K562 (cell line): ENCODE data around the gene ERBB4. TPM values are rescaled to one million over a fixed set of nuclear protein-coding genes. Genes with fewer than 3 reads are reported as not detected.
"Not testable (repeated sequence)": the region's sequence is repeated elsewhere in the genome, so short reads cannot be mapped to it uniquely, and the experiment has no call there.

ENCODE experiments used
- ATAC-seq: fragments of 200-7000 bp; cut with Tn5 transposase; 3 replicates; pipeline ENCODE4 v1.9.1; 2020; ENCODE audit warnings: moderate library complexity
- BruUV-seq: library from RNA; stranded (reverse); fragments of 400-500 nt; replicated peaks from 2 replicates; lab custom pipeline; 2021; lab: Mats Ljungman, UMichigan
- CTCF ChIA-PET: fragments of 300-600 bp; formaldehyde crosslinking; extraction: SDS; loops from one replicate; lab custom pipeline; 2021; ENCODE audit warnings: low intra/inter-chr PET ratio; lab: Yijun Ruan, JAX
- POLR2A ChIA-PET: fragments of 300-600, 350-650 bp; sonication (Branson Sonifier 250); formaldehyde crosslinking; extraction: SDS; loops from one replicate; lab custom pipeline; 2021; ENCODE audit warnings: antibody characterized with exemption, inconsistent platforms; lab: Yijun Ruan, JAX
- DNase-seq, 4 experiments: peaks; one replicate each; pipeline versions ENCODE4 v3.0.0 to v3.0.0-alpha.2; 2011 to 2018; ENCODE audit warnings: low spot score in 3 of 4, mixed read lengths in 3 of 4; ENCODE audit errors: extremely low read depth in 1 of 4
- FAIRE-seq: peaks from 2 replicates; lab custom pipeline; 2011; peaks lifted over from hg19 to GRCh38; lab: Jason Lieb, UNC
- H2AFZ ChIP-seq: 2 replicates; pipeline ENCODE4 v1.6.0; 2011; ENCODE audit warnings: low read depth, low read length, control low read depth, inconsistent platforms
- H3K27ac ChIP-seq: fragments of 200-600 bp; 3 replicates; pipeline ENCODE4 v1.8.0; 2011; ENCODE audit warnings: low read depth, mild to moderate bottlenecking, control low read depth, inconsistent platforms, low read length, moderate library complexity, mixed read lengths; ENCODE audit errors: extremely low read depth
- H3K27me3 ChIP-seq, 2 experiments: fragments of 300-600 bp in 1 of 2; 2 replicates in 1 of 2; 3 replicates in 1 of 2; pipeline versions ENCODE4 v1.6.0 to v1.8.0; 2011; ENCODE audit warnings: inconsistent platforms in 2 of 2, low read length in 2 of 2, mild to moderate bottlenecking in 1 of 2, mixed read lengths in 1 of 2, moderate library complexity in 1 of 2; ENCODE audit not compliant: control insufficient read depth in 2 of 2, insufficient read depth in 2 of 2
- H3K36me3 ChIP-seq: fragments of 300-600 bp; 3 replicates; pipeline ENCODE4 v1.8.0; 2011; ENCODE audit warnings: mild to moderate bottlenecking, low read length, inconsistent platforms; ENCODE audit not compliant: control insufficient read depth, insufficient read depth
- H3K4me1 ChIP-seq, 2 experiments: fragments of 200-600 bp in 1 of 2; replicated peaks in 1 of 2; 2 replicates in 1 of 2; 3 replicates in 1 of 2; pipeline versions ENCODE4 v1.5.1 to v1.8.0; 2011; ENCODE audit warnings: inconsistent platforms in 2 of 2, low read length in 2 of 2, mild to moderate bottlenecking in 1 of 2, mixed read lengths in 1 of 2, moderate library complexity in 1 of 2; ENCODE audit not compliant: control insufficient read depth in 2 of 2, insufficient read depth in 2 of 2
- H3K4me2 ChIP-seq: 2 replicates; pipeline ENCODE4 v1.6.1; 2011; ENCODE audit warnings: low read length, control low read depth, inconsistent platforms, mixed read lengths; ENCODE audit not compliant: insufficient read depth
- H3K4me3 ChIP-seq: fragments of 200-600 bp; sonication (generic), shearing (Covaris generic); 2 replicates; pipeline ENCODE4 v1.5.1; 2016; ENCODE audit warnings: control low read depth, inconsistent platforms
- H3K79me2 ChIP-seq: fragments of 200-600 bp; 3 replicates; pipeline ENCODE4 v1.8.0; 2011; ENCODE audit warnings: low read length, inconsistent platforms; ENCODE audit not compliant: control insufficient read depth, insufficient read depth
- H3K9ac ChIP-seq, 2 experiments: 2 replicates each; pipeline versions ENCODE4 v1.6.0 to v1.6.1; 2011; ENCODE audit warnings: low read depth in 2 of 2, low read length in 2 of 2, control low read depth in 1 of 2, inconsistent platforms in 1 of 2, mild to moderate bottlenecking in 1 of 2, mixed read lengths in 1 of 2; ENCODE audit not compliant: insufficient read depth in 1 of 2
- H3K9me1 ChIP-seq: one replicate; pipeline ENCODE4 v1.6.0; 2011; ENCODE audit warnings: inconsistent platforms, mild to moderate bottlenecking, low read length, moderate library complexity; ENCODE audit not compliant: control insufficient read depth, insufficient read depth
- H3K9me3 ChIP-seq: replicated peaks from 2 replicates; pipeline ENCODE4 v1.5.1; 2011; ENCODE audit warnings: low read depth, low read length, inconsistent platforms; ENCODE audit not compliant: control insufficient read depth, insufficient read depth
- H4K20me1 ChIP-seq: replicated peaks from 2 replicates; pipeline ENCODE4 v1.6.1; 2011; ENCODE audit warnings: low read length, inconsistent platforms, mixed read lengths; ENCODE audit not compliant: control insufficient read depth, insufficient read depth
- KDM5B ChIP-seq: fragments of 200-600 bp; sonication (generic); IDR thresholded peaks from 2 replicates; pipeline ENCODE4 v1.6.1; 2012; ENCODE audit warnings: low read depth, mild to moderate bottlenecking, moderate library complexity, low read length, control low read depth, inconsistent platforms; ENCODE audit not compliant: insufficient replicate concordance
- MAFF ChIP-seq: IDR thresholded peaks from 2 replicates; pipeline ENCODE4 v1.6.1; 2012; ENCODE audit warnings: low read length, improper control_type of control experiment
- MAFK ChIP-seq: IDR thresholded peaks from 2 replicates; pipeline ENCODE4 v1.6.1; 2011; ENCODE audit warnings: low read length, improper control_type of control experiment
- ZNF316 ChIP-seq: fragments of 450-650 bp; IDR thresholded peaks from 2 replicates; pipeline ENCODE4 v1.6.1; 2016
- WGBS: fragments of 100-300 bp; shearing (Covaris generic); methylation state at CpG from one replicate; pipeline ENCODE4 v1.1.6; 2016; ENCODE audit warnings: low coverage, mixed read lengths; ENCODE audit not compliant: insufficient coverage; ENCODE audit errors: missing lambda C conversion rate; 5-methylcytosine and 5-hydroxymethylcytosine counted together
- in situ Hi-C: fragments of 300-500 bp; cut with MboI; formaldehyde crosslinking; loops from 4 replicates; pipeline ENCODE4 v1.15.0; 2018; ENCODE audit warnings: inconsistent platforms, mixed read lengths
- intact Hi-C: fragments of 100-400 bp; cut with micrococcal nuclease; formaldehyde crosslinking; loops from 2 replicates; pipeline ENCODE4 v1.14.2; 2022
- polyA plus RNA-seq, 8 experiments: library from polyadenylated mRNA; depleted of rRNA in 4 of 8; stranded (reverse) in 5 of 8; unstranded in 3 of 8; fragments of >200 nt; fragmentation: Nextera tagmentation in 2 of 8; fragmentation: Illumina TruSeq in 1 of 8; extraction: Ambion mirVana in 2 of 8; extraction: Trizol in 1 of 8; gene quantifications; 2 replicates each; pipeline versions ENCODE4 v1.2.1 to v1.2.3, GENCODE V29; 2011 to 2014; ENCODE audit warnings: inconsistent platforms in 1 of 8, missing spikeins in 1 of 8
- total RNA-seq, 7 experiments: library from RNA; depleted of rRNA in 6 of 7; stranded (reverse); fragments of >200 nt in 6 of 7; fragmentation: Illumina TruSeq in 2 of 7; extraction: Trizol in 2 of 7; gene quantifications; 2 replicates each; pipeline versions ENCODE4 v1.2.1 to v1.2.3, GENCODE V29; 2011 to 2021; ENCODE audit warnings: low replicate concordance in 1 of 7

ERBB4 gene
- total and polyA plus RNA-seq, 9 of the 15 experiments (the other 6 are each of a cell fraction or from before 2014, with no cell fraction given): not detected

- H3K4me2 ChIP-seq, H3K9me1 ChIP-seq, H3K27me3 ChIP-seq, H4K20me1 ChIP-seq, H3K79me2 ChIP-seq, H3K9ac ChIP-seq, H3K36me3 ChIP-seq, CTCF ChIA-PET, BruUV-seq, H3K9me3 ChIP-seq, POLR2A ChIA-PET, intact Hi-C loops, FAIRE-seq, ATAC-seq, H2AFZ ChIP-seq, H3K4me3 ChIP-seq, in situ Hi-C loops, DNase-seq, H3K4me1 ChIP-seq, H3K27ac ChIP-seq: not testable (repeated sequence)
- WGBS: 0% methylated on average over 7 of the region's 8 CpGs
These were observed 347.2 kb downstream of the ERBB4 start for GRCh38 chr2:212191438-212191837.

GRCh38 chr2:212186166-212186565 is 352.4 kb downstream of the ERBB4 start:
- intact Hi-C loops: no loop called here
- no peaks in the 10 kb centered on the region for H4K20me1 ChIP-seq
- no peak for FAIRE-seq

More at GRCh38 chr2:212186166-212186565, 352.4 kb downstream of the ERBB4 start:
- H3K4me1 ChIP-seq: no peaks in the 10 kb centered on the region
- H2AFZ ChIP-seq: no peak overlapping the region
- ChIA-PET CTCF (no interaction called here), POLR2A (no interaction called here)
- H3K36me3 ChIP-seq: no peaks in the 10 kb centered on the region
- TF ChIP-seq MAFK: peak; percentile 76
- TF ChIP-seq ZNF316: peak; percentile 52
- no peak for TF ChIP-seq KDM5B
- peak; percentile 73 for TF ChIP-seq MAFF
- ATAC-seq (no peak), DNase-seq (no peak)
- H3K27ac ChIP-seq: no peak overlapping the region
- H3K9me3 ChIP-seq: no peaks in the 10 kb centered on the region
- no peaks in the 10 kb centered on the region for H3K79me2 ChIP-seq
- no peak overlapping the region for H3K4me2 ChIP-seq
- no peak overlapping the region for H3K9ac ChIP-seq
- no peaks in the 10 kb centered on the region for H3K27me3 ChIP-seq
- no TSS peak for BruUV-seq
- 0% methylated on average over 2 of the region's 3 CpGs for WGBS
- in situ Hi-C loops: no loop called here
- no peak overlapping the region for H3K4me3 ChIP-seq
- no peaks in the 10 kb centered on the region for H3K9me1 ChIP-seq
